ENCODE measurements around the gene FMO1. TPM values are rescaled to one million over a fixed set of nuclear protein-coding genes. Genes with fewer than 3 reads are reported as not detected.
"Not testable (repeated sequence)": the region's sequence is repeated elsewhere in the genome, so short reads cannot be mapped to it uniquely, and the experiment has no call there.

Gene FMO1
- total and polyA plus RNA-seq, 8 donors, result 1.9 to 7.5 (median 2.9) TPM

DNA sequence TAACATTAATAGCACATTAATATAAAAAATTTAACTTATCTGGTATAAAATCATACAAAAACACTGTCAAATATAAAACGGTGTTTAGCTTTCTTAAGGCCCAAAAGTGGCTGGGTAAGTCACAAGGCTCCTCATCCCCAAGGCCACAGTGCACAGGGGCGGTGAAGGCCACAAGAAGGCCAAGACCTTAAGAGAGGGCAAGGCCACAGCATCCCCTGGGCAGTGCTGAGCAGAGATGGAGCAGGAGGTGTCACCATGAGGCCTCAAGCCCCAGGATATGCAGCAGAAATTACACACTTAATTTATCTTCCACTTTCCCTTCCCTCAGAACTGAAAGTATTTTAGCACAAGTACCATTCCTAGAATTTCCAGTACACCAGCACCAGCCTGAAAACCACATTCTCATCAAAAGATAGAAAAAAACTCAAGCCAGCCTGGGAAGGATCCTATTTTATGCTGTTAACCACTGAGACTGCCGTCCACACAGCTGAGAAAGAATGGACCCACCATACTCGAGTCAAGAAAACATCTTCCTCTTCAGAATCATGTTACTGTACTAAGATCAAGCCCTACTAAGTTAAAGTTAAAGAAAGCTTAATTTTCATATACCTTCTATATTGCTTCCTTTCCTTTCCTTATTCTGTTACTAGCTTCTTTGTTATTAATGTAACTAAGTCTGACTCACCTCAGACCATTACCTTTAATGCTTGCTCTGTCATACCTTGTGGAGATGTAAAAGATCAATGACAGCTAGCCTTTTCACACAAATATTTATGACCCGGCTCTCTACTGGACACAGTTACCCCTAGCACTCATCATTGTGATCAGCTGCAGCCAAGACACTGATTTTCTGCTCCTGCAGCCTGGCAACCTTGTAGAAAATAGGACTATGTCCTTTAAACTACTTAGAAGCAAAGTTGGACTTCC lies 26.4 kb upstream of the FMO1 start:
- Histone ChIP-seq H3K36me3 (no peaks in the 10 kb centered on the region), H3K27ac (peak overlapping the region in 1 of 2 donors; percentile 75), H3K4me3 (no peak overlapping the region), H3K27me3 (no peaks in the 10 kb centered on the region), H3K9me3 (no peaks in the 10 kb centered on the region), H3K4me1 (peaks cover 0 to 6% of the 10 kb centered on the region in 2 donors)
- intact Hi-C loops (cut with DNase I), result loop anchor here in 1 of 2 donors (10.0 kb wide), 2 partner anchors 137 to 257 kb away; no protein-coding TSS in a partner anchor
- DNase-seq (no peak), ATAC-seq (peak; percentile 29)
- TF ChIP-seq CTCF (IDR thresholded peaks at IDR 0.05), result no peak

GRCh38 chr1:171222936-171223335 lies 25.4 kb upstream of the FMO1 start:
- no peak overlapping the region for H3K4me3 ChIP-seq
- intact Hi-C loops (cut with DNase I), result loop anchor here in 1 of 2 donors (10.0 kb wide), 2 partner anchors 138 to 258 kb away; no protein-coding TSS in a partner anchor
- peaks cover 0 to 6% of the 10 kb centered on the region in 2 donors for H3K4me1 ChIP-seq
- no peaks in the 10 kb centered on the region for H3K9me3 ChIP-seq
- H3K36me3 ChIP-seq, result no peaks in the 10 kb centered on the region
- no peaks in the 10 kb centered on the region for H3K27me3 ChIP-seq
- DNase-seq (no peak), ATAC-seq (no peak)
- no peak for TF ChIP-seq CTCF (IDR thresholded peaks at IDR 0.05)
- peak overlapping the region in 1 of 2 donors; percentile 75 for H3K27ac ChIP-seq

DNA sequence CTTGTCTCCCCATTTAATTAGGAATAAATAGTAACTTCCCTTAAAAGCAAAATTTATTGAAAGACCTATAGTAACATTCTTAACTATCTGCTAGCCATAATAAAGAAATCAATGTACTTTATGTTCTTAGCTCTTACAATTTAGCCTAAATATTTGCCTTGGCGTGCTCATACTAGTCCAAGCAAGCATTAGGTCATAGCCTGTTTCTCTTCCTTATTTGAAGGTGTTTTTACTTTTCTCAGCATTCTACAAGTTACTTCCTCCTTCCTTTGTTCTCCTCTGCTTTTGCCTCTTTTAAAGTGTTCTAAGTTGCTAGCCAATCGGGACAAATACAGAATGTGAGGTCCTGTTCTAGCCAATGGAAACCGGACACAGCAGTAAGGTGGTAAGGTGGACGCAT lies 24.0 kb upstream of the FMO1 start:
- not testable (repeated sequence) for H3K27ac ChIP-seq, H3K4me1 ChIP-seq, H3K9me3 ChIP-seq, H3K27me3 ChIP-seq, DNase-seq, H3K4me3 ChIP-seq, ATAC-seq, H3K36me3 ChIP-seq
- intact Hi-C loops (cut with DNase I), result loop anchor here in 1 of 2 donors (10.0 kb wide), 2 partner anchors 139 to 259 kb away; no protein-coding TSS in a partner anchor

DNA sequence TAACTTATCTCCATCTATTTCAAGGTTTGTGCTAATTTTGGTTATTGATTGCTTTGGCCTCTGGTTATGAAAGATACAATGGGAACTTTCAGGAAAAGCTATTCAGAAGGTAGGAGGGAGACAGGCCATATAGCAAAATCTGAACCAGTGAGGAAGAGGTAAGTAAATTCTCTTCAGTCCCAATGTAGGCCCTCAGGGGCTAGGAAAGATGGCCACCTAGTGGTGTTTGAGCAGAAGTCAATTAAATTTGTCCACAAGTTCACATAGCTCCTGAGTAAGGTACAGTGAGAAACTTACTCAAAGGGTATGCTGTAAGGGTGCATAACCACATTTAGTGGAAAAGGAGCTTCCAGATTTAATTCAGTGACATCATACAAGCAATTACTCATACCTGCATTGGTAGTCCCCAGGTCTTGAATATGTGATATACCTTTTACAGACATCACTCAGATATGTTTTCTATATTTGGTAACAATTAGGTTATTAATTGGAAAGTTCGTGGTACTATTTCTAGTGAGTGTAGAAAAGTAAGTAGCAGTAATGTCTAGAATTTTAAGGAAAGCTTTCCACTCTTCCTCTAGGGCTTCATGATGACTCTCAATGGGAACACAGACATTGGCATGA lies 21.4 kb upstream of the FMO1 start:
- no peak overlapping the region for H3K4me3 ChIP-seq
- no peaks in the 10 kb centered on the region for H3K36me3 ChIP-seq
- peak; percentile 43 to 66 for TF ChIP-seq CTCF (IDR thresholded peaks at IDR 0.05)
- H3K27ac ChIP-seq, result no peak overlapping the region
- no peaks in the 10 kb centered on the region for H3K27me3 ChIP-seq
- ATAC-seq (peak; percentile 93), DNase-seq (peak in 2 of 4 donors; percentile 55 to 77)
- intact Hi-C loops (cut with DNase I), result loop anchor here in 1 of 2 donors (10.0 kb wide), 2 partner anchors 142 to 262 kb away; no protein-coding TSS in a partner anchor
- no peaks in the 10 kb centered on the region for H3K4me1 ChIP-seq
- no peaks in the 10 kb centered on the region for H3K9me3 ChIP-seq

GRCh38 chr1:171231326-171231725 lies 17.0 kb upstream of the FMO1 start:
- TF ChIP-seq CTCF (IDR thresholded peaks at IDR 0.05), result no peak
- Histone ChIP-seq H3K9me3 (no peaks in the 10 kb centered on the region), H3K36me3 (no peaks in the 10 kb centered on the region), H3K27ac (no peak overlapping the region), H3K4me3 (no peak overlapping the region), H3K27me3 (no peaks in the 10 kb centered on the region), H3K4me1 (no peaks in the 10 kb centered on the region)
- DNase-seq (peak in 2 of 4 donors; percentile 53 to 56), ATAC-seq (no peak)
- intact Hi-C loops (cut with DNase I), result no loop called here

Measured in left lung (tissue), 10 donors.